ENCODE results near the gene BABAM2. TPM values are rescaled to one million over a fixed set of nuclear protein-coding genes. Genes with fewer than 3 reads are reported as not detected.

BABAM2 gene
- total RNA-seq, 1 donor from 2014 or later: 58.9 TPM

DNA sequence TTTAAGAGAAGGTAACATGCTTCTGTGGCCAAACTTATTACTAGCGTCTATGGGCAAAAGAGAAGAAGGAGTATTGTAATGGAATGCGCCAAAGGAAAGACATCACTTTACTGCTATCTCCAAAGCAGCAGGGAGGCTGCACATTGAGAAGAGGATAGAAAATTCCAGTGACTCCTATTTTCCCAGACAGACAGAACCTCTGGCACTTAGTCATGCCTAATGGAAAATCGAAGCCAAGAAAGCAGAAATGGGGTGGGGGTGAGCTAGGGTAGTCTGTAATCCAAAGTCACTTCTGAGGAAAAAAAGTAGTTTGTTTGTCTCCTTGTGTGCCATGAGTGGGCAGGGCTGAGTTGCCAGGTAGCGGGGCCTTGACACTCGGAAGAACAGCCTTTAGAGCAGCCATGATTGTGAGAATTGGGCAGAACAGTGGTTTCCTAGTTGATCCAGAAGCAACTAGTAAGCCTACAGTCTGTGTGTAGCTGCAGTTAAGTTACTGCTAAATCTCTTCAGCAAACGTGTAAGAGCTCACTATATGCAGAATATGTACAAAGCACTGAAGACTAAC lies 422.8 kb downstream of the BABAM2 start:
- intact Hi-C loops (cut with micrococcal nuclease): no loop called here
- no peak for DNase-seq
- no peak for TF ChIP-seq CTCF (IDR thresholded peaks at IDR 0.05; ENCODE audit: borderline replicate concordance)
- H3K27me3 ChIP-seq (ENCODE audit: low read depth): no peaks in the 10 kb centered on the region
- H3K36me3 ChIP-seq: no peaks in the 10 kb centered on the region
- peak overlapping the region; percentile 66 for H3K27ac ChIP-seq (replicated peaks)
- no peak overlapping the region for H3K4me3 ChIP-seq
- H3K9me3 ChIP-seq (replicated peaks): no peaks in the 10 kb centered on the region
- H3K4me1 ChIP-seq: peaks cover 37% of the 10 kb centered on the region

GRCh38 chr2:28314968-28315367 lies 424.4 kb downstream of the BABAM2 start:
- no peak for DNase-seq
- H3K9me3 ChIP-seq (replicated peaks): no peaks in the 10 kb centered on the region
- intact Hi-C loops (cut with micrococcal nuclease): no loop called here
- peaks cover 37% of the 10 kb centered on the region for H3K4me1 ChIP-seq
- H3K4me3 ChIP-seq: no peak overlapping the region
- H3K36me3 ChIP-seq: peaks cover under 1% of the 10 kb centered on the region
- no peak overlapping the region for H3K27ac ChIP-seq (replicated peaks)
- H3K27me3 ChIP-seq (ENCODE audit: low read depth): no peaks in the 10 kb centered on the region
- TF ChIP-seq CTCF (IDR thresholded peaks at IDR 0.05; ENCODE audit: borderline replicate concordance): no peak

DNA sequence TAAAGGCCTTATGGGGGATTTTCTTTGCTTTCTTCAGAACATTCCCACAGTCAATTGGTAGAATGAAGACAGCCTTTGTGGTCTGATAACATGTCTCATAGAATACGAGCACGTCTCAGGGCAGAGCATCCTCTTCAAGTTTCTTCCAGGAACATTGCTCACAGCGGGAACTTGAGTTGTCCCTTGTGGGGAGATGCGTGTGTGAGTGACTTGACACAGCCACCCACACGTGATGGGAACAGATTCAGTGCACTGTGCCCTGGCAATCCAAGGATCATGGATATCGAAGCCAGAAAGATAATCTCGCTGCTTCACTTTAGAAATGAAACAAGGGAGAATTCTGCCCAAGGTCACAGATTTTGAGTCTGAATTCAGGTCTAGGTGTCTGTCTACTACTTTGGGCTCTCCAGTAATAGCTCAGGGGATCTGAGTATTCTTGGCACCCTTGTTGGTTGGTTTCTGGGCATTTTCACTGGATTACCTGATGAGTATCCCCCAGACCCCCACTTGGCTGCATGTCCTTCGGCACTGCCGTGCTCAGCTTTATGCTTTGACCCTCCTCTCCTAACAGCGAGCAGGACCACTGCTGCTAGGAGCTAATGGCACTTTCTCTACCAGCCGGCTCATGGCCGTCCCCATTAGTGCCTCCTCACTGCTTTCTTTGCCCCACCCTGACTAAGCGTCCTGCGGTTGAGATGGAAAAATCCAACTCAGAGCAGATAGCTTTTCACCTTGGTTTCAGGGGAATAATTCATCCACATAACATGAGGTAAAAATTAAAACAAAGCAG lies 426.2 kb downstream of the BABAM2 start:
- peaks cover 4% of the 10 kb centered on the region for H3K36me3 ChIP-seq
- DNase-seq: no peak
- H3K27ac ChIP-seq (replicated peaks): no peak overlapping the region
- H3K4me1 ChIP-seq: peaks cover 30% of the 10 kb centered on the region
- no peaks in the 10 kb centered on the region for H3K9me3 ChIP-seq (replicated peaks)
- no peak overlapping the region for H3K4me3 ChIP-seq
- no peaks in the 10 kb centered on the region for H3K27me3 ChIP-seq (ENCODE audit: low read depth)
- TF ChIP-seq CTCF (IDR thresholded peaks at IDR 0.05; ENCODE audit: borderline replicate concordance): no peak
- intact Hi-C loops (cut with micrococcal nuclease): no loop called here

- Histone ChIP-seq H3K27me3 (ENCODE audit: low read depth) (no peaks in the 10 kb centered on the region), H3K9me3 (replicated peaks) (no peaks in the 10 kb centered on the region), H3K4me3 (no peak overlapping the region), H3K4me1 (peaks cover 25% of the 10 kb centered on the region), H3K36me3 (peaks cover 4% of the 10 kb centered on the region), H3K27ac (replicated peaks) (no peak overlapping the region)
- no peak for DNase-seq
- TF ChIP-seq CTCF (IDR thresholded peaks at IDR 0.05; ENCODE audit: borderline replicate concordance): no peak
- intact Hi-C loops (cut with micrococcal nuclease): no loop called here
These were observed 426.9 kb downstream of the BABAM2 start for GRCh38 chr2:28317390-28317789.

DNA sequence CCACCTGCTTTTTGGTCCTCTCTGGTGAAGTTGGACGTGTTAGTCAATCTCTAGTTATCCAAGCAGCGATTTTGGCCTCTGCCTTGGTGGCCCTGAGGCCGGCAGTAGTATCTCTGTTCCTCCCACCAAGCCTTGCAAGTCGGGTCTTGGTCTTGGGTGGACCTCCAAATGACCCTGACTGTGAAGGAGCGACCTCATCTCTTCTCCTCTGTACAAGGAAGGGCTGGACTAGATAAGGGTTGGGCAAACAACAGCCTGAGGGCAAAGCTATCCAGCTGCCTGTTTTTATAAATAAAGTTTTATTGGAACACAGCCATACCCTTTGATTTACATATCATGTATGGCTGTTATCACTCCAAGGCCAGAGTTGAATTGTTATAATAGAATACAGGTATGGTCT lies 427.5 kb downstream of the BABAM2 start:
- intact Hi-C loops (cut with micrococcal nuclease): no loop called here
- no peak for DNase-seq
- H3K27ac ChIP-seq (replicated peaks): no peak overlapping the region
- no peaks in the 10 kb centered on the region for H3K9me3 ChIP-seq (replicated peaks)
- peaks cover 19% of the 10 kb centered on the region for H3K4me1 ChIP-seq
- no peaks in the 10 kb centered on the region for H3K27me3 ChIP-seq (ENCODE audit: low read depth)
- TF ChIP-seq CTCF (IDR thresholded peaks at IDR 0.05; ENCODE audit: borderline replicate concordance): no peak
- H3K36me3 ChIP-seq: peaks cover 4% of the 10 kb centered on the region
- no peak overlapping the region for H3K4me3 ChIP-seq

Data from left ventricle myocardium inferior (tissue), 1 donor.